Lower leg skin (tissue), 3 donors: ENCODE results near the gene PDE6B.

Experiments
- POLR2A ChIP-seq, 2 donors: fragments of 450-650 bp; IDR thresholded peaks; one replicate each; pipeline ENCODE4 v1.6.1; 2016 to 2017; ENCODE audit warnings: antibody characterized with exemption in 2 of 2, mild to moderate bottlenecking in 1 of 2, moderate library complexity in 1 of 2
- TF ChIP-seq, protein P1 (sequence below), 3 donors: fragments of 450-650 bp; IDR thresholded peaks; one replicate each; pipeline ENCODE4 v1.5.1; 2016; ENCODE audit warnings: antibody characterized with exemption in 3 of 3, mild to moderate bottlenecking in 3 of 3, moderate library complexity in 2 of 3

DNA sequence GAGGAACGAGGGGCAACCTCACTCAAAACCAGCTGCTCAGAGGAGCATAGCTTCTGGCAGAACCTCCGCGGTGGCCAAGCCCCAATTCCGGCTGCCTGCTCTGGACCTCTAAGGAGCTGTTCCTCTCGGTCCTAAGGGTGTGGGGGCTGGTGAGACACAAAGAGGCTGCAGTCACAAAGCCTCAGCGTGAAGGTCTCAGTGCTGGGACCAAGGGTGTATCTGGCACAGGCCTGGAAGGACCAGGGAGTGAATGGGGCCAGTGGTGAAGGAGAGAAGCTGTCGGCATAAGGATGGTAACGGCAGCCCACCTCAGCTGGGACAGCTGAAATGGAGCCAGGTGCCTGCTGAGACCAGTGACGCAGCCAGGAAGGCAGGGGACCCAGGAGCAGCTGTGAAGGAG is 5.3 kb downstream of the PDE6B start:
- TF ChIP-seq, protein P1, sequence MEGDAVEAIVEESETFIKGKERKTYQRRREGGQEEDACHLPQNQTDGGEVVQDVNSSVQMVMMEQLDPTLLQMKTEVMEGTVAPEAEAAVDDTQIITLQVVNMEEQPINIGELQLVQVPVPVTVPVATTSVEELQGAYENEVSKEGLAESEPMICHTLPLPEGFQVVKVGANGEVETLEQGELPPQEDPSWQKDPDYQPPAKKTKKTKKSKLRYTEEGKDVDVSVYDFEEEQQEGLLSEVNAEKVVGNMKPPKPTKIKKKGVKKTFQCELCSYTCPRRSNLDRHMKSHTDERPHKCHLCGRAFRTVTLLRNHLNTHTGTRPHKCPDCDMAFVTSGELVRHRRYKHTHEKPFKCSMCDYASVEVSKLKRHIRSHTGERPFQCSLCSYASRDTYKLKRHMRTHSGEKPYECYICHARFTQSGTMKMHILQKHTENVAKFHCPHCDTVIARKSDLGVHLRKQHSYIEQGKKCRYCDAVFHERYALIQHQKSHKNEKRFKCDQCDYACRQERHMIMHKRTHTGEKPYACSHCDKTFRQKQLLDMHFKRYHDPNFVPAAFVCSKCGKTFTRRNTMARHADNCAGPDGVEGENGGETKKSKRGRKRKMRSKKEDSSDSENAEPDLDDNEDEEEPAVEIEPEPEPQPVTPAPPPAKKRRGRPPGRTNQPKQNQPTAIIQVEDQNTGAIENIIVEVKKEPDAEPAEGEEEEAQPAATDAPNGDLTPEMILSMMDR (IDR thresholded peaks at IDR 0.05): no peak
- TF ChIP-seq POLR2A (IDR thresholded peaks at IDR 0.05): no peak
